Common myeloid progenitor, CD34-positive (primary cell): ENCODE measurements around the gene CDK14.
A peak's percentile ranks its signal among the peaks of the same experiment; 100 is the strongest.

Experiments used
- CTCF ChIA-PET: fragments of 350-600 bp; sonication (Branson Sonifier 250); formaldehyde crosslinking; loops from one replicate; lab custom pipeline; 2021; ENCODE audit warnings: antibody characterized with exemption; lab: Charles Lee
- POLR2A ChIA-PET: fragments of 350-600 bp; sonication (Branson Sonifier 250); formaldehyde crosslinking; loops from one replicate; lab custom pipeline; 2021; ENCODE audit warnings: antibody characterized with exemption; lab: Charles Lee
- DNase-seq, 3 donors: peaks; one replicate each; pipeline versions ENCODE4 v3.0.0 to v3.0.0-alpha.2; 2013
- H3K27ac ChIP-seq, 2 experiments: 1 replicate in 1 of 2; 2 replicates in 1 of 2; pipeline ENCODE4 v1.7.0; 2013; ENCODE audit warnings: inconsistent platforms in 2 of 2, low read length in 2 of 2, mild to moderate bottlenecking in 2 of 2, low read depth in 1 of 2, moderate library complexity in 1 of 2; ENCODE audit not compliant: severe bottlenecking in 2 of 2, insufficient read depth in 1 of 2, poor library complexity in 1 of 2
- H3K27me3 ChIP-seq, 5 experiments: replicated peaks in 2 of 5; 1 replicate in 3 of 5; 2 replicates in 2 of 5; pipeline versions ENCODE4 v1.6.1 to v1.7.0; 2013; ENCODE audit warnings: low read length in 4 of 5, mild to moderate bottlenecking in 2 of 5, moderate library complexity in 2 of 5, inconsistent platforms in 1 of 5; ENCODE audit not compliant: insufficient read depth in 5 of 5, control insufficient read depth in 4 of 5
- H3K36me3 ChIP-seq, 4 experiments: 1 replicate in 2 of 4; 2 replicates in 2 of 4; pipeline versions ENCODE4 v1.6.1 to v1.7.0; 2013; ENCODE audit warnings: low read length in 3 of 4, control low read depth in 1 of 4, mild to moderate bottlenecking in 1 of 4; ENCODE audit not compliant: control insufficient read depth in 4 of 4, insufficient read depth in 4 of 4
- H3K4me1 ChIP-seq, 4 experiments: 1 replicate in 3 of 4; 2 replicates in 1 of 4; pipeline versions ENCODE4 v1.6.1 to v1.7.1; 2013; ENCODE audit warnings: low read length in 3 of 4, mild to moderate bottlenecking in 3 of 4, control low read depth in 1 of 4, inconsistent platforms in 1 of 4, moderate library complexity in 1 of 4; ENCODE audit not compliant: control insufficient read depth in 4 of 4, insufficient read depth in 4 of 4; ENCODE audit errors: control extremely low read depth in 1 of 4
- H3K4me3 ChIP-seq, 7 experiments: 1 replicate in 4 of 7; 2 replicates in 3 of 7; pipeline versions ENCODE4 v1.5.1 to v1.7.0; 2013; ENCODE audit warnings: mild to moderate bottlenecking in 7 of 7, low read length in 6 of 7, moderate library complexity in 6 of 7, inconsistent platforms in 2 of 7, low read depth in 2 of 7, control low read depth in 1 of 7; ENCODE audit not compliant: insufficient read depth in 4 of 7, control insufficient read depth in 1 of 7; ENCODE audit errors: extremely low read depth in 1 of 7
- H3K9me3 ChIP-seq, 5 experiments: 1 replicate in 4 of 5; 2 replicates in 1 of 5; pipeline versions ENCODE4 v1.6.1 to v1.7.1; 2013; ENCODE audit warnings: low read length in 4 of 5, mild to moderate bottlenecking in 2 of 5, inconsistent platforms in 1 of 5, low read depth in 1 of 5, moderate library complexity in 1 of 5; ENCODE audit not compliant: control insufficient read depth in 4 of 5, insufficient read depth in 2 of 5; ENCODE audit errors: control extremely low read depth in 1 of 5
- WGBS: methylation state at CpG from one replicate; pipeline ENCODE4 v1.1.5; 2013; ENCODE audit not compliant: insufficient coverage; 5-methylcytosine and 5-hydroxymethylcytosine counted together

Gene CDK14

GRCh38 chr7:90719155-90719554 is 123.0 kb downstream of the CDK14 start:
- ChIA-PET CTCF (interaction anchor here (0.8 to 2.2 kb wide), 2 partner anchors 12 to 19 kb away, joined by 3 to 9 read pairs; no protein-coding TSS in a partner anchor), POLR2A (no interaction called here)
- Histone ChIP-seq H3K36me3 (no peaks in the 10 kb centered on the region), H3K27ac (no peak overlapping the region), H3K4me3 (no peak overlapping the region), H3K27me3 (no peaks in the 10 kb centered on the region), H3K9me3 (no peaks in the 10 kb centered on the region), H3K4me1 (peaks cover 0 to 3% (median 1%) of the 10 kb centered on the region in 4 experiments)
- DNase-seq: no peak
- WGBS: 93% methylated on average over 2 of the region's 3 CpGs

- Histone ChIP-seq H3K36me3 (no peaks in the 10 kb centered on the region), H3K27me3 (no peaks in the 10 kb centered on the region), H3K27ac (no peak overlapping the region), H3K4me1 (peaks cover 0 to 3% (median 1%) of the 10 kb centered on the region in 4 experiments), H3K9me3 (no peaks in the 10 kb centered on the region), H3K4me3 (no peak overlapping the region)
- ChIA-PET POLR2A (interaction anchor here (0.6 kb wide), 1 partner anchor 12 kb away, joined by 10 read pairs; no protein-coding TSS in a partner anchor), CTCF (no interaction called here)
- DNase-seq: no peak
- 92% methylated on average over 3 of the region's 4 CpGs for WGBS
Observed at GRCh38 chr7:90720984-90721760, 125.1 kb downstream of the CDK14 start.

GRCh38 chr7:90721869-90722431 is 125.8 kb downstream of the CDK14 start:
- H3K27ac ChIP-seq: no peak overlapping the region
- ChIA-PET CTCF (interaction anchor here (0.6 kb wide), 1 partner anchor 860 kb away, joined by 3 read pairs; no protein-coding TSS in a partner anchor), POLR2A (interaction anchor here (0.7 kb wide), 1 partner anchor 1255 kb away, joined by 6 read pairs; no protein-coding TSS in a partner anchor)
- H3K9me3 ChIP-seq: no peaks in the 10 kb centered on the region
- 100% methylated on average over 6 of the region's 7 CpGs for WGBS
- no peaks in the 10 kb centered on the region for H3K27me3 ChIP-seq
- no peak for DNase-seq
- H3K4me3 ChIP-seq: no peak overlapping the region
- no peaks in the 10 kb centered on the region for H3K36me3 ChIP-seq
- peaks cover 0 to 4% (median 1%) of the 10 kb centered on the region in 4 experiments for H3K4me1 ChIP-seq

- DNase-seq: no peak
- Histone ChIP-seq H3K4me1 (peaks cover 0 to 7% (median 3%) of the 10 kb centered on the region in 4 experiments), H3K4me3 (no peak overlapping the region), H3K9me3 (no peaks in the 10 kb centered on the region), H3K27ac (no peak overlapping the region), H3K27me3 (no peaks in the 10 kb centered on the region), H3K36me3 (no peaks in the 10 kb centered on the region)
- ChIA-PET POLR2A (no interaction called here), CTCF (no interaction called here)
- WGBS: no CpG with 5 or more reads among the region's 2 CpGs
Observed at GRCh38 chr7:90723233-90723632, 127.1 kb downstream of the CDK14 start.

- CTCF ChIA-PET: no interaction called here
- POLR2A ChIA-PET: no interaction called here
Observed at GRCh38 chr7:90723866-90724265, 127.7 kb downstream of the CDK14 start.

GRCh38 chr7:90726120-90726519 is 130.0 kb downstream of the CDK14 start:
- peaks cover 0 to 4% (median 0%) of the 10 kb centered on the region in 5 experiments for H3K9me3 ChIP-seq
- no peak overlapping the region for H3K4me3 ChIP-seq
- peaks cover 0 to 7% (median 3%) of the 10 kb centered on the region in 4 experiments for H3K4me1 ChIP-seq
- no peak for DNase-seq
- H3K27me3 ChIP-seq: no peaks in the 10 kb centered on the region
- no peak overlapping the region for H3K27ac ChIP-seq
- WGBS: 80% methylated on average over 1 of the region's 2 CpGs
- ChIA-PET POLR2A (no interaction called here), CTCF (interaction anchor here (0.7 kb wide), 1 partner anchor 9 kb away, joined by 3 read pairs; no protein-coding TSS in a partner anchor)
- H3K36me3 ChIP-seq: no peaks in the 10 kb centered on the region

More at GRCh38 chr7:90723866-90724265, 127.7 kb downstream of the CDK14 start:
- Histone ChIP-seq H3K27me3 (no peaks in the 10 kb centered on the region), H3K4me3 (no peak overlapping the region), H3K27ac (no peak overlapping the region), H3K4me1 (peaks cover 0 to 7% (median 3%) of the 10 kb centered on the region in 4 experiments), H3K36me3 (no peaks in the 10 kb centered on the region), H3K9me3 (no peaks in the 10 kb centered on the region)
- DNase-seq: peak in 2 of 3 donors; percentile 32 to 53

- peaks cover 0 to 7% (median 3%) of the 10 kb centered on the region in 4 experiments for H3K4me1 ChIP-seq
- no peaks in the 10 kb centered on the region for H3K36me3 ChIP-seq
- no peak overlapping the region for H3K27ac ChIP-seq
- peak in 2 of 3 donors; percentile 18 to 53 for DNase-seq
- ChIA-PET POLR2A (no interaction called here), CTCF (no interaction called here)
- H3K27me3 ChIP-seq: no peaks in the 10 kb centered on the region
- 67% methylated on average over 2 of the region's 3 CpGs for WGBS
- peaks cover 0 to 4% (median 0%) of the 10 kb centered on the region in 5 experiments for H3K9me3 ChIP-seq
- H3K4me3 ChIP-seq: peak overlapping the region in 1 of 7 experiments; percentile 2
Observed at GRCh38 chr7:90726623-90727022, 130.5 kb downstream of the CDK14 start.
